HepG2 (cell line): ENCODE data around the gene NCOA7. TPM values are rescaled to one million over a fixed set of nuclear protein-coding genes. Genes with fewer than 3 reads are reported as not detected.
A peak's percentile ranks its signal among the peaks of the same experiment; 100 is the strongest.
"Not testable (repeated sequence)": the region's sequence is repeated elsewhere in the genome, so short reads cannot be mapped to it uniquely, and the experiment has no call there.

Experiments used
- ATAC-seq: fragments of 200-7000 bp; cut with Tn5 transposase; 3 replicates; pipeline ENCODE4 v1.9.1; 2020; ENCODE audit warnings: mild to moderate bottlenecking, moderate library complexity
- BruUV-seq: library from RNA; stranded (reverse); fragments of 400-500 nt; replicated peaks from 2 replicates; lab custom pipeline; 2021; lab: Mats Ljungman, UMichigan
- CTCF ChIA-PET: fragments of 300-600 bp; formaldehyde crosslinking; extraction: SDS; loops from one replicate; lab custom pipeline; 2021; ENCODE audit warnings: low total read pairs, inconsistent platforms, low intra/inter-chr PET ratio; lab: Yijun Ruan, JAX
- POLR2A ChIA-PET: fragments of 350-600 bp; sonication (Branson Sonifier 250); formaldehyde crosslinking; loops from one replicate; lab custom pipeline; 2020; ENCODE audit warnings: antibody characterized with exemption, inconsistent platforms; lab: Yijun Ruan, JAX
- DNase-seq: peaks from one replicate; pipeline ENCODE4 v3.0.0-alpha.2; 2015; ENCODE audit warnings: low spot score
- FAIRE-seq: peaks from 3 replicates; lab custom pipeline; 2011; peaks lifted over from hg19 to GRCh38; lab: Jason Lieb, UNC
- H2AFZ ChIP-seq: one replicate; pipeline ENCODE4 v1.6.1; 2011; ENCODE audit warnings: low read length, inconsistent platforms
- H3K27ac ChIP-seq: fragments of 300-600 bp; 3 replicates; pipeline ENCODE4 v1.8.0; 2011; ENCODE audit warnings: mixed run types, mild to moderate bottlenecking, mixed read lengths, low read length, inconsistent platforms; ENCODE audit not compliant: insufficient read depth; ENCODE audit errors: extremely low read length
- H3K27me3 ChIP-seq, 2 experiments: fragments of 200-600 bp in 1 of 2; 2 replicates in 1 of 2; 3 replicates in 1 of 2; pipeline versions ENCODE4 v1.6.0 to v1.8.0; 2011; ENCODE audit warnings: low read length in 2 of 2, mild to moderate bottlenecking in 2 of 2, moderate library complexity in 2 of 2, inconsistent platforms in 1 of 2; ENCODE audit not compliant: insufficient read depth in 2 of 2, control insufficient read depth in 1 of 2
- H3K36me3 ChIP-seq, 2 experiments: fragments of 200-600 bp in 1 of 2; replicated peaks in 1 of 2; 2 replicates in 1 of 2; 3 replicates in 1 of 2; pipeline versions ENCODE4 v1.5.1 to v1.8.0; 2011; ENCODE audit warnings: low read length in 2 of 2, inconsistent platforms in 1 of 2; ENCODE audit not compliant: insufficient read depth in 2 of 2, control insufficient read depth in 1 of 2
- H3K4me1 ChIP-seq: 2 replicates; pipeline ENCODE4 v1.5.1; 2012; ENCODE audit warnings: low read length, inconsistent platforms; ENCODE audit not compliant: insufficient read depth
- H3K4me2 ChIP-seq: 2 replicates; pipeline ENCODE4 v1.6.0; 2011; ENCODE audit warnings: low read depth, low read length, inconsistent platforms
- H3K4me3 ChIP-seq, 3 experiments: fragments of 200-600 bp in 1 of 3; sonication (generic), shearing (Covaris generic) in 1 of 3; replicated peaks in 1 of 3; 2 replicates each; pipeline ENCODE4 v1.5.1; 2011 to 2016; ENCODE audit warnings: low read length in 3 of 3, inconsistent platforms in 2 of 3, low read depth in 2 of 3, mild to moderate bottlenecking in 2 of 3, control low read depth in 1 of 3, mixed read lengths in 1 of 3; ENCODE audit not compliant: insufficient read depth in 1 of 3
- H3K79me2 ChIP-seq: one replicate; pipeline ENCODE4 v1.6.1; 2011; ENCODE audit warnings: low read length, inconsistent platforms; ENCODE audit not compliant: insufficient read depth
- H3K9ac ChIP-seq: 2 replicates; pipeline ENCODE4 v1.6.0; 2011; ENCODE audit warnings: mild to moderate bottlenecking, low read depth, low read length, inconsistent platforms; ENCODE audit not compliant: insufficient read depth
- H3K9me3 ChIP-seq: 2 replicates; pipeline ENCODE4 v1.5.1; 2012; ENCODE audit warnings: mild to moderate bottlenecking, low read length
- H4K20me1 ChIP-seq: 2 replicates; pipeline ENCODE4 v1.6.0; 2011; ENCODE audit warnings: inconsistent platforms, mild to moderate bottlenecking, low read length, moderate library complexity; ENCODE audit not compliant: insufficient read depth
- MXD4 ChIP-seq: IDR thresholded peaks from 2 replicates; pipeline ENCODE4 v1.6.1; 2016; ENCODE audit warnings: mild to moderate bottlenecking, missing biosample characterization, missing genetic modification reagents
- STAG1 ChIP-seq: sonication (generic); formaldehyde crosslinking; IDR thresholded peaks from 2 replicates; pipeline ENCODE4 v1.4.0; 2020; ENCODE audit warnings: missing genetic modification reagents
- SUZ12 ChIP-seq: fragments of 150-350 bp; IDR thresholded peaks from 2 replicates; pipeline ENCODE4 v1.6.1; 2014; ENCODE audit warnings: low read depth, low read length
- ZMYM4 ChIP-seq: sonication (generic); formaldehyde crosslinking; IDR thresholded peaks from 2 replicates; pipeline ENCODE4 v1.8.1; 2023; ENCODE audit warnings: mild to moderate bottlenecking, missing genetic modification reagents
- ZSCAN20 ChIP-seq: sonication (generic); formaldehyde crosslinking; IDR thresholded peaks from 2 replicates; pipeline ENCODE4 v1.4.0; 2020; ENCODE audit warnings: missing genetic modification reagents, mild to moderate bottlenecking, borderline replicate concordance
- WGBS: methylation state at CpG from one replicate; pipeline ENCODE4 v1.1.6; 2017; ENCODE audit warnings: low lambda C conversion rate; 5-methylcytosine and 5-hydroxymethylcytosine counted together
- in situ Hi-C: cut with HindIII; loops from 2 replicates; pipeline ENCODE4 v1.10.0; 2017; ENCODE audit warnings: low pct_unique_long_range_greater_than_20kb; ENCODE audit not compliant: extremely low pct_ligation_motif_present
- intact Hi-C: fragments of 100-400 bp; cut with micrococcal nuclease; formaldehyde crosslinking; loops from one replicate; pipeline ENCODE4 v1.10.0; 2022; ENCODE audit not compliant: unreplicated experiment
- polyA plus RNA-seq, 8 experiments: library from polyadenylated mRNA; depleted of rRNA in 3 of 8; stranded (reverse) in 7 of 8; unstranded in 1 of 8; fragments of >200 nt; fragmentation: Illumina TruSeq in 4 of 8; extraction: Trizol in 4 of 8; gene quantifications; 2 replicates each; pipeline versions ENCODE4 v1.2.1 to v1.2.3, GENCODE V29; 2011 to 2016; ENCODE audit warnings: low read depth in 4 of 8, missing spikeins in 1 of 8, mixed read lengths in 1 of 8; ENCODE audit not compliant: insufficient read depth in 1 of 8
- total RNA-seq, 5 experiments: library from RNA; depleted of rRNA; stranded (reverse); fragments of >200 nt; fragmentation: Illumina TruSeq; extraction: Trizol; gene quantifications; 2 replicates each; pipeline ENCODE4 v1.2.3, GENCODE V29; 2016; ENCODE audit warnings: low read depth in 1 of 5
- TF ChIP-seq, protein P1 (sequence below): sonication (generic); formaldehyde crosslinking; IDR thresholded peaks from 2 replicates; pipeline ENCODE4 v1.4.0; 2020; ENCODE audit warnings: mild to moderate bottlenecking, missing genetic modification reagents
- TF ChIP-seq, protein P2 (sequence below): sonication (generic); formaldehyde crosslinking; IDR thresholded peaks from 2 replicates; pipeline ENCODE4 v1.5.0; 2020; ENCODE audit warnings: mild to moderate bottlenecking, missing genetic modification reagents, borderline replicate concordance
- TF ChIP-seq, protein P3 (sequence below): sonication (generic); formaldehyde crosslinking; IDR thresholded peaks from 2 replicates; pipeline ENCODE4 v1.4.0; 2020; ENCODE audit warnings: mild to moderate bottlenecking, missing genetic modification reagents
- TF ChIP-seq, protein P4 (sequence below): sonication (generic); formaldehyde crosslinking; conservative IDR thresholded peaks from 2 replicates; pipeline ENCODE4 v1.4.0; 2020; ENCODE audit warnings: missing genetic modification reagents

Gene NCOA7
- total and polyA plus RNA-seq, 2 of the 13 experiments (the other 11 are each of a cell fraction or from before 2014, with no cell fraction given): 13.6 to 20.8 TPM

DNA sequence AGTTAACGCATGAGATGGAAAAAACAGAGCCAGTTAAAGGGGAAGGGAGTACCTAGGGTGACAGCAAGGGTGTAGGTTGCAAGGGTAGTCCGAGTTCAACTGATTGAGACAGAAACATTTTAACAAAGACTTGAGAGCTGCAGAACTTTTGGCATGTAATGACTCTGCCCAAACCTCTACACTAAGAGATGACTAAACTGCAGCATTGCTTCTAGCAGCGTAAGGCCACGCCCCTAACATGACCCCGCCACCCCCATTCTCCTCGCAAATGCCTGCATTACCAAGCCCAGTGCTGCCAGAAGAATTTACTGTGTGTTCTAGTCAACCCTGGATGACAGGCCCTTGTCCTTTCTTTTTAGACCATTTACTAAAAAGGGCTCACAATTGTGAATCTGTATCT is 159.5 kb downstream of the NCOA7 start:
- Histone ChIP-seq H3K36me3 (no peaks in the 10 kb centered on the region), H4K20me1 (no peaks in the 10 kb centered on the region), H3K4me2 (no peak overlapping the region), H3K9me3 (no peaks in the 10 kb centered on the region), H3K4me3 (no peak overlapping the region), H3K27me3 (no peaks in the 10 kb centered on the region), H2AFZ (no peak overlapping the region), H3K27ac (no peak overlapping the region), H3K4me1 (peaks cover 74% of the 10 kb centered on the region), H3K9ac (no peak overlapping the region), H3K79me2 (no peaks in the 10 kb centered on the region)
- whole genome bisulfite sequencing: 93% methylated on average over 6 of the region's 6 CpGs
- ChIA-PET POLR2A (no interaction called here), CTCF (no interaction called here)
- ATAC-seq: no peak
- no peak for FAIRE-seq
- no peak for DNase-seq
- in situ Hi-C loops: loop anchor here (5.0 to 10.0 kb wide), 4 partner anchors 43 to 645 kb away; partner anchors contain the start of genes HDDC2 and NCOA7
- no TSS peak for BruUV-seq
- TF ChIP-seq, protein P1, sequence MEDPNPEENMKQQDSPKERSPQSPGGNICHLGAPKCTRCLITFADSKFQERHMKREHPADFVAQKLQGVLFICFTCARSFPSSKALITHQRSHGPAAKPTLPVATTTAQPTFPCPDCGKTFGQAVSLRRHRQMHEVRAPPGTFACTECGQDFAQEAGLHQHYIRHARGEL (CRISPR knock-in tag): no peak
- no peak for TF ChIP-seq MXD4 (CRISPR knock-in tag)
- TF ChIP-seq, protein P2, sequence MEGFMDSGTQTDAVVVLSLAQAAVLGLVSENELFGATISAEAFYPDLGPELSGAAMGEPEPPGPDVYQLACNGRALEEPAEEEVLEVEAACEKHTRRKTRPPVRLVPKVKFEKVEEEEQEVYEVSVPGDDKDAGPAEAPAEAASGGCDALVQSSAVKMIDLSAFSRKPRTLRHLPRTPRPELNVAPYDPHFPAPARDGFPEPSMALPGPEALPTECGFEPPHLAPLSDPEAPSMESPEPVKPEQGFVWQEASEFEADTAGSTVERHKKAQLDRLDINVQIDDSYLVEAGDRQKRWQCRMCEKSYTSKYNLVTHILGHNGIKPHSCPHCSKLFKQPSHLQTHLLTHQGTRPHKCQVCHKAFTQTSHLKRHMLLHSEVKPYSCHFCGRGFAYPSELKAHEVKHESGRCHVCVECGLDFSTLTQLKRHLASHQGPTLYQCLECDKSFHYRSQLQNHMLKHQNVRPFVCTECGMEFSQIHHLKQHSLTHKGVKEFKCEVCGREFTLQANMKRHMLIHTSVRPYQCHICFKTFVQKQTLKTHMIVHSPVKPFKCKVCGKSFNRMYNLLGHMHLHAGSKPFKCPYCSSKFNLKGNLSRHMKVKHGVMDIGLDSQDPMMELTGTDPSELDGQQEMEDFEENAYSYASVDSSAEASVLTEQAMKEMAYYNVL (CRISPR knock-in tag): no peak
- TF ChIP-seq STAG1 (CRISPR knock-in tag): no peak
- TF ChIP-seq, protein P3, sequence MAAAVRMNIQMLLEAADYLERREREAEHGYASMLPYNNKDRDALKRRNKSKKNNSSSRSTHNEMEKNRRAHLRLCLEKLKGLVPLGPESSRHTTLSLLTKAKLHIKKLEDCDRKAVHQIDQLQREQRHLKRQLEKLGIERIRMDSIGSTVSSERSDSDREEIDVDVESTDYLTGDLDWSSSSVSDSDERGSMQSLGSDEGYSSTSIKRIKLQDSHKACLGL (CRISPR knock-in tag): no peak
- TF ChIP-seq, protein P4, sequence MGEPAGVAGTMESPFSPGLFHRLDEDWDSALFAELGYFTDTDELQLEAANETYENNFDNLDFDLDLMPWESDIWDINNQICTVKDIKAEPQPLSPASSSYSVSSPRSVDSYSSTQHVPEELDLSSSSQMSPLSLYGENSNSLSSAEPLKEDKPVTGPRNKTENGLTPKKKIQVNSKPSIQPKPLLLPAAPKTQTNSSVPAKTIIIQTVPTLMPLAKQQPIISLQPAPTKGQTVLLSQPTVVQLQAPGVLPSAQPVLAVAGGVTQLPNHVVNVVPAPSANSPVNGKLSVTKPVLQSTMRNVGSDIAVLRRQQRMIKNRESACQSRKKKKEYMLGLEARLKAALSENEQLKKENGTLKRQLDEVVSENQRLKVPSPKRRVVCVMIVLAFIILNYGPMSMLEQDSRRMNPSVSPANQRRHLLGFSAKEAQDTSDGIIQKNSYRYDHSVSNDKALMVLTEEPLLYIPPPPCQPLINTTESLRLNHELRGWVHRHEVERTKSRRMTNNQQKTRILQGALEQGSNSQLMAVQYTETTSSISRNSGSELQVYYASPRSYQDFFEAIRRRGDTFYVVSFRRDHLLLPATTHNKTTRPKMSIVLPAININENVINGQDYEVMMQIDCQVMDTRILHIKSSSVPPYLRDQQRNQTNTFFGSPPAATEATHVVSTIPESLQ (CRISPR knock-in tag): no peak
- no peak for TF ChIP-seq ZSCAN20 (CRISPR knock-in tag)
- TF ChIP-seq ZMYM4 (CRISPR knock-in tag): no peak
- no peak for TF ChIP-seq SUZ12
- intact Hi-C loops: no loop called here

DNA sequence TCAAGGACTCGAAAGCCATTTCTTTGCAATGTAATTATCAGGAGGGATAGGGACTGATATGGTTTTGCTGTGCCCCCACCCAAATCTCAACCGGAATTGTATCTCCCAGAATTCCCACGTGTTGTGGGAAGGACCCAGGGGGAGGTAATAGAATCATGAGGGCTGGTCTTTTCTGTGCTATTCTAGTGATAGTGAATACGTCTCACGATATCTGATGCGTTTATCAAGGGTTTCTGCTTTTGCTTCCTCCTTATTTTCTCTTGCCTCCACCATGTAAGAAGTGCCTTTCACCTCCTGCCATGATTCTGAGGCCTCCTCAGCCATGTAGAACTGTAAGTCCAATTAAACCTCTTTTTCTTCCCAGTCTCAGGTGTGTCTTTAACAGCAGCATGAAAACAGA is 160.0 kb downstream of the NCOA7 start:
- H3K27ac ChIP-seq, H3K4me3 ChIP-seq, H3K36me3 ChIP-seq, BruUV-seq, FAIRE-seq, DNase-seq, H3K4me2 ChIP-seq, H3K9me3 ChIP-seq, H3K27me3 ChIP-seq, H3K9ac ChIP-seq, CTCF ChIA-PET, H4K20me1 ChIP-seq, ATAC-seq, H3K79me2 ChIP-seq, intact Hi-C loops: not testable (repeated sequence)
- 90% methylated on average over 6 of the region's 6 CpGs for WGBS
- POLR2A ChIA-PET: interaction anchor here (1.1 to 1.4 kb wide), 2 partner anchors 51 to 161 kb away, joined by 3 to 6 read pairs; no protein-coding TSS in a partner anchor
- H3K4me1 ChIP-seq: peaks cover 72% of the 10 kb centered on the region
- peak overlapping the region; percentile 67 for H2AFZ ChIP-seq
- in situ Hi-C loops: loop anchor here (5.0 to 10.0 kb wide), 4 partner anchors 43 to 646 kb away; partner anchors contain the start of genes HDDC2 and NCOA7
